Right lobe of liver (tissue), 4 donors: Measurements from ENCODE around the gene ADARB1.

ENCODE experiments used
- POLR2A ChIP-seq: fragments of 450-650 bp; IDR thresholded peaks from one replicate; pipeline ENCODE4 v1.6.1; 2017; ENCODE audit warnings: antibody characterized with exemption, mild to moderate bottlenecking
- TF ChIP-seq, protein P1 (sequence below), 4 donors: fragments of 200-600 bp in 3 of 4; fragments of 450-650 bp in 1 of 4; IDR thresholded peaks; one replicate each; pipeline versions ENCODE4 v1.5.1 to v1.8.0; 2016 to 2022; ENCODE audit warnings: antibody characterized with exemption in 4 of 4, mild to moderate bottlenecking in 2 of 4
- donor health status: DM: no; HTN: no; CAD: no.
- donor health status: DM: no; HTN: no; CAD: no.
- donor health status: DM: no; HTN: yes; CAD: no.

DNA sequence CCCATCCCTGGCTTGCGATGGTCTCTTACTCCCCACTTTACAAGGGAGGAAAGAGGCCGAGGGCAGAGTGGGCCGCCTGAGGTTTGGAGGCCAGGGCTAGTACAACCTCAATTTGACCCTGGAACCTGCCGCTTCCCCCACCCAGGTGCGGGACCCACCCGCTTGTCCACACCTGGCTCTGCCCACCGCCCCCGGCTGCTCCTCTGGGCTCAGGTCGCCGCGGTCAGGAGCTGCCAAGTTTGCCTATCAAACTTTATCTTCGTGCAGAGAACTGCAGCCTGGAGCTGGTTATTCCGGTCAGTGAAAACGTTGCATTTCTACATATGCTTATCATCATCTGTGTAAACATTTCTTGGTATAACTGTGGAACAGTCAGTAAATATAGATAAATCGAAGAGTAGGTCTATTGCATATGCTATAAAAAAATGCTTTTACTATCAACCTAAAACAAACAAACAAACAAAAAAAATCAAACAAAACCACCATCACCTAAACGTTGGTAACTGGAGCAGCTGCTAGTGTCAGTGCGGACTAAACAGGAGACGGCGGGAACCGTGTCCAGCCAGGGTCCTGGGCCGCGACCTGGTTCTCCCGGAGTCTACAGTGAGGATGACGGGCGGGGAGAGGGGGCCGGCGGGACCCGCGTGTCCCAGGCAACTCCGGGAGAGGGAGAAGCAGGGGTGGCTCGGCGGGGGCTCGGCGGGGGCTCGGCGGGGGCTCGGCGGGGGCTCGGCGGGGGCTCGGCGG is 906 bp upstream of the ADARB1 start:
- TF ChIP-seq, protein P1, sequence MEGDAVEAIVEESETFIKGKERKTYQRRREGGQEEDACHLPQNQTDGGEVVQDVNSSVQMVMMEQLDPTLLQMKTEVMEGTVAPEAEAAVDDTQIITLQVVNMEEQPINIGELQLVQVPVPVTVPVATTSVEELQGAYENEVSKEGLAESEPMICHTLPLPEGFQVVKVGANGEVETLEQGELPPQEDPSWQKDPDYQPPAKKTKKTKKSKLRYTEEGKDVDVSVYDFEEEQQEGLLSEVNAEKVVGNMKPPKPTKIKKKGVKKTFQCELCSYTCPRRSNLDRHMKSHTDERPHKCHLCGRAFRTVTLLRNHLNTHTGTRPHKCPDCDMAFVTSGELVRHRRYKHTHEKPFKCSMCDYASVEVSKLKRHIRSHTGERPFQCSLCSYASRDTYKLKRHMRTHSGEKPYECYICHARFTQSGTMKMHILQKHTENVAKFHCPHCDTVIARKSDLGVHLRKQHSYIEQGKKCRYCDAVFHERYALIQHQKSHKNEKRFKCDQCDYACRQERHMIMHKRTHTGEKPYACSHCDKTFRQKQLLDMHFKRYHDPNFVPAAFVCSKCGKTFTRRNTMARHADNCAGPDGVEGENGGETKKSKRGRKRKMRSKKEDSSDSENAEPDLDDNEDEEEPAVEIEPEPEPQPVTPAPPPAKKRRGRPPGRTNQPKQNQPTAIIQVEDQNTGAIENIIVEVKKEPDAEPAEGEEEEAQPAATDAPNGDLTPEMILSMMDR (IDR thresholded peaks at IDR 0.05), result no peak
- no peak for TF ChIP-seq POLR2A
